ENCODE data around the gene SMARCC1.

Gene SMARCC1

DNA sequence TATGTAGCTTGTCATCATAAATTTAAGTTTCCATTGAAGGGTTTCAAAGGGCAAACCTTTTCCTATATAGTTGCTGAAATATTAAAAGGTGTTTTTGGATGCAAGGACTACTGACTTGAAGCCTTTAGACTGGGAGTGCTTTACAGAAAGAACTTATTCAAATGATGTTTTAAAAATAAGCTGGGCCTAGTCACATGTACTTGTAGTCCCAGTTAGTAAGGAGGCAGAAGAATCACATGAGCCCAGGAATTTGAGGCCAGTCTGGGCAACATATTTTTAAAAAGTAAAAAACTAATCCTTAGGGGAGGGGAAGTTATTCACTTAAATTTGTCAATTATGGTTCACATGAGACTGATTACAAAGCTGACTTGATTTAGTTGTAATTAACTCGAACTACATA, 65.0 kb downstream of the SMARCC1 start:
- TF ChIP-seq, protein P1, sequence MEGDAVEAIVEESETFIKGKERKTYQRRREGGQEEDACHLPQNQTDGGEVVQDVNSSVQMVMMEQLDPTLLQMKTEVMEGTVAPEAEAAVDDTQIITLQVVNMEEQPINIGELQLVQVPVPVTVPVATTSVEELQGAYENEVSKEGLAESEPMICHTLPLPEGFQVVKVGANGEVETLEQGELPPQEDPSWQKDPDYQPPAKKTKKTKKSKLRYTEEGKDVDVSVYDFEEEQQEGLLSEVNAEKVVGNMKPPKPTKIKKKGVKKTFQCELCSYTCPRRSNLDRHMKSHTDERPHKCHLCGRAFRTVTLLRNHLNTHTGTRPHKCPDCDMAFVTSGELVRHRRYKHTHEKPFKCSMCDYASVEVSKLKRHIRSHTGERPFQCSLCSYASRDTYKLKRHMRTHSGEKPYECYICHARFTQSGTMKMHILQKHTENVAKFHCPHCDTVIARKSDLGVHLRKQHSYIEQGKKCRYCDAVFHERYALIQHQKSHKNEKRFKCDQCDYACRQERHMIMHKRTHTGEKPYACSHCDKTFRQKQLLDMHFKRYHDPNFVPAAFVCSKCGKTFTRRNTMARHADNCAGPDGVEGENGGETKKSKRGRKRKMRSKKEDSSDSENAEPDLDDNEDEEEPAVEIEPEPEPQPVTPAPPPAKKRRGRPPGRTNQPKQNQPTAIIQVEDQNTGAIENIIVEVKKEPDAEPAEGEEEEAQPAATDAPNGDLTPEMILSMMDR (conservative IDR thresholded peaks at IDR 0.05; ENCODE audit: low read depth, low read length), result no peak
- peak; percentile 74 for DNase-seq (ENCODE audit: low read depth)

DNA sequence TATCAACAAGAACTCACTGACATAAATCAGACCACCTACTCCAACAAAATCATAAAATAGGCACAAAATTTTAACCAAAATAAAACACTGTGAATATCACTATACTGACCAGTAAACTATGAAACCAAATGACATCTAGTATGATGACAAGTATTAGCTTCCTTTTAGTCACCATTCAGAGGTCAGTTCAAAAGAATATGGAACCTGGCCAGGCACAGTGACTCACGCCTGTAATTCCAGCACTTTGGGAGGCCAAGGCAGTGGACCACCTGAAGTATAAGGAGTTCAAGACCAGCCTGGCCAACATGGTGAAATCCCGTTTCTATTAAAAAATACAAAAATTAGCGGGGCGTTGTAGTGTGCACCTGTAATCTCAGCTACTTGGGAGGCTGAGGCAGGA, 65.8 kb downstream of the SMARCC1 start:
- DNase-seq (ENCODE audit: low read depth), result peak; percentile 65
- TF ChIP-seq, protein P1 (conservative IDR thresholded peaks at IDR 0.05; ENCODE audit: low read depth, low read length), result no peak
- H3K4me3 ChIP-seq (ENCODE audit: low read depth, low read length), result no peak overlapping the region

More for the DNA sequence above, 65.0 kb downstream of the SMARCC1 start:
- no peak overlapping the region for H3K4me3 ChIP-seq (ENCODE audit: low read depth, low read length)

DNA sequence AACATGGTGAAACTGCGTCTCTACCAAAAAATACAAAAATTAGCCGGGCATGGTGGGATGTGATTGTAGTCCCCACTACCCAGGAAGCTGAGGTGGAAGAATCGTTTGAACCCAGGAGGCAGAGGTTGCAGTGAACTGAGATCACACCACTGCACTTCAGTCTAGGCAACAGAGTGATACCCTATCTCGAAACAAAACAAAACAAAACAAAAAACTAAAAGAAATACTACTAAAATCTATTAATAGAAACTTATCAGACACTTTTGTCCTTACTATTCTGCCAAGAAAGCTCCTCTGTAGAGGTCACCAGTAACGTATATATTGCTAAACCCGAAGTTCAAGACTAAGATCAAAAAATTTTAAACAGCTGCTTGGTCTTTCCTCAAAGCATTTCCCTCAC, 67.1 kb downstream of the SMARCC1 start:
- TF ChIP-seq, protein P1 (conservative IDR thresholded peaks at IDR 0.05; ENCODE audit: low read depth, low read length), result no peak
- DNase-seq (ENCODE audit: low read depth), result peak; percentile 17
- no peak overlapping the region for H3K4me3 ChIP-seq (ENCODE audit: low read depth, low read length)

DNA sequence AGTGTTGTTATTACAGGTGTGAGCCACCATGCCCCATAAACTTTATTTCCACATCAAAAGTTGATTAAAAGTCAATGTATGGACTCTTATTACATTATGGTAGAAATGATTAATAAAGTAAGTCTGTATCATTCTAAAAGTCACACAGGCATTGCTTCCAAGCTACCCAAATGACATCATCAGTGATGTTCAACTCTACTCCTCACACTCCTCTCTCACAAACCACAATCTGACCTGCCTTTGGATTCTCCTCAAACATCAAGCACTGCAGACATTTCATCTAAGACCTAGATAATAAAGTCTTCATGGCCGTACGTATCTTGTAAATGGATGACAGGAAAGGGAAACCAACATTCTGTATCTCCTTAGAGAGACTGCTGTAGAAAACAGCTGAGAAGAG, 68.0 kb downstream of the SMARCC1 start:
- TF ChIP-seq, protein P1 (conservative IDR thresholded peaks at IDR 0.05; ENCODE audit: low read depth, low read length), result no peak
- peak; percentile 25 for DNase-seq (ENCODE audit: low read depth)
- H3K4me3 ChIP-seq (ENCODE audit: low read depth, low read length), result no peak overlapping the region

DNA sequence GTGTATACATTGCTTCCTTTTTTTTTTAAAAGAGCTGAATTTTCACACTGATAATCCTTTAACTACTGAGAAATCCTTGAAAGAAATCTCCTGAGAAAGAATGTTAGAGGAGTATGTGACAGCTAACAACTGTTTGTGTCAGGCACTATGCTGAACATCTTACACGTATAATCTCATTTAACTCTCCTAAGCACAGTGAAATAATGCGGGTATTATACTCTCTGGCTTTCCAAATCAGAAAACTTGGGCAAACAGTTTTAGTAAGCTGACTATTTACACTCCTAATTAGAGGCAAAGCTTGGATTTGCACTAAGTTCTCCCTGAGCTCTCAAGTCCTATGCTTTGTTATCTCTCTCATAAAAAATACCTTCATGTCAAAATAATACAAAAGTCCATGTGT, 69.3 kb downstream of the SMARCC1 start:
- TF ChIP-seq, protein P1 (conservative IDR thresholded peaks at IDR 0.05; ENCODE audit: low read depth, low read length), result no peak
- no peak overlapping the region for H3K4me3 ChIP-seq (ENCODE audit: low read depth, low read length)
- no peak for DNase-seq (ENCODE audit: low read depth)

DNA sequence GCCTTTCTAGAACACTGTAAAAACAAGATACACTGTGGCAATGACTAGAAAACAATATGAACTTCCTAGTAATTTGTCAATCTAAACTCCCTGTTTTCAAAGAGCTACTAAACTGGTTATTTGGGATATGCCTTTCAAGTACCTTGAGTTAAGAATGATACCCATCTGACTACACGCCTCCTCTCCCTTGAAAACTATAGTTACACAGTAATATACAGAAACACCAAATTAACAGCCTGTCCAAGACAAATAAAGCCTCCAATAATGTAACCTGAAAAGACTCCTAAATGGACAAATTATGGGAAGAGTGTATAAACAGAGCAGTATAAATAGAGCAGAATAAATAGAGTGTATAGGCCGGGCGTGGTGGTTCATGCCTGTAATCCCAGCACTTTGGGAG, 70.1 kb downstream of the SMARCC1 start:
- TF ChIP-seq, protein P1 (conservative IDR thresholded peaks at IDR 0.05; ENCODE audit: low read depth, low read length), result no peak
- no peak for DNase-seq (ENCODE audit: low read depth)
- H3K4me3 ChIP-seq (ENCODE audit: low read depth, low read length), result no peak overlapping the region

DNA sequence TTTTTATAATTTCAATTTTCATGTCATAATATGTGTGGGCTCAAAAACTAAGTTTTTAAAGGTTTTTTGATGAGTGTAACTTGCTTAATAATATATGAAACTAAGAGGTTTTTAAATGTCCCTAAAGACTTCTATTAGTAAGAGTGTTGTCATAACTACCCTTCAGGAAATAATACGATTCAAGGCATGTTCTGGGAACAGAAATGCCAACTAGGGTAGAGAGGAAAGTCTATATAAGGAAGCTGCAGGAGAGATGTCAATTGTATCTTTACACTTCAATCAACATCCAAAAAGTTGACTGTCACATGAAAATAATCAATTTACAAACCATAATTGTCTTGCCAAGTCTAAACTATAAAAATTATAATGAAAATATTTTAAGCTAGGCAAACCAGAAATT, 76.3 kb downstream of the SMARCC1 start:
- no peak overlapping the region for H3K4me3 ChIP-seq (ENCODE audit: low read depth, low read length)
- DNase-seq (ENCODE audit: low read depth), result no peak
- TF ChIP-seq, protein P1 (conservative IDR thresholded peaks at IDR 0.05; ENCODE audit: low read depth, low read length), result no peak

All from choroid plexus epithelial cell (primary cell).